ENCODE data around the gene SIRT7. TPM values are rescaled to one million over a fixed set of nuclear protein-coding genes. Genes with fewer than 3 reads are reported as not detected.

The SIRT7 gene
- total and polyA plus RNA-seq, 8 donors: 11.6 to 37.9 (median 13.2) TPM

GRCh38 chr17:81907219-81908145 is 10.5 kb downstream of the SIRT7 start:
- Histone ChIP-seq H3K4me3 (no peak overlapping the region), H3K27ac (no peak overlapping the region), H3K4me1 (peaks cover 12 to 37% of the 10 kb centered on the region in 2 donors), H3K9me3 (no peaks in the 10 kb centered on the region), H3K27me3 (peaks cover 0 to 9% of the 10 kb centered on the region in 2 donors), H3K36me3 (peaks cover 0 to 70% of the 10 kb centered on the region in 2 donors)
- TF ChIP-seq CTCF (IDR thresholded peaks at IDR 0.05): no peak
- ATAC-seq (no peak), DNase-seq (no peak)
- intact Hi-C loops (cut with DNase I): no loop called here

- Histone ChIP-seq H3K4me1 (peaks cover 11 to 37% of the 10 kb centered on the region in 2 donors), H3K27ac (no peak overlapping the region), H3K4me3 (no peak overlapping the region), H3K9me3 (no peaks in the 10 kb centered on the region), H3K36me3 (peaks cover 0 to 62% of the 10 kb centered on the region in 2 donors), H3K27me3 (peaks cover 0 to 17% of the 10 kb centered on the region in 2 donors)
- intact Hi-C loops (cut with DNase I): no loop called here
- DNase-seq (no peak), ATAC-seq (no peak)
- TF ChIP-seq CTCF (IDR thresholded peaks at IDR 0.05): no peak
Observed at GRCh38 chr17:81906476-81907218, 11.3 kb downstream of the SIRT7 start.

- no peak for ATAC-seq
- Histone ChIP-seq H3K27me3 (peaks cover 0 to 23% of the 10 kb centered on the region in 2 donors), H3K36me3 (peaks cover 0 to 62% of the 10 kb centered on the region in 2 donors), H3K4me1 (peaks cover 12 to 37% of the 10 kb centered on the region in 2 donors), H3K9me3 (no peaks in the 10 kb centered on the region), H3K27ac (no peak overlapping the region), H3K4me3 (no peak overlapping the region)
- intact Hi-C loops (cut with DNase I): no loop called here
- TF ChIP-seq CTCF (IDR thresholded peaks at IDR 0.05): no peak
- DNase-seq: no peak
Observed at GRCh38 chr17:81905993-81906392, 12.0 kb downstream of the SIRT7 start.

GRCh38 chr17:81905424-81905875 is 12.5 kb downstream of the SIRT7 start:
- intact Hi-C loops (cut with DNase I): no loop called here
- peaks cover 0 to 23% of the 10 kb centered on the region in 2 donors for H3K27me3 ChIP-seq
- DNase-seq (peak in 1 of 4 donors; percentile 70), ATAC-seq (no peak)
- no peaks in the 10 kb centered on the region for H3K9me3 ChIP-seq
- no peak overlapping the region for H3K4me3 ChIP-seq
- no peak for TF ChIP-seq CTCF (IDR thresholded peaks at IDR 0.05)
- no peak overlapping the region for H3K27ac ChIP-seq
- peaks cover 12 to 32% of the 10 kb centered on the region in 2 donors for H3K4me1 ChIP-seq
- H3K36me3 ChIP-seq: peaks cover 0 to 67% of the 10 kb centered on the region in 2 donors

All from left lung (tissue), 10 donors.